Activated T-helper 2 cell treated with anti-CD3 and anti-CD28 coated beads, Interferon-gamma antibody, Interleukin-2, Interleukin-4, amounts not matched to agents 10 μg/mL and 5 μg/mL and 100 μg/mL, durations not matched to agents 14 hours and 24 hours and 36 hours (primary cell): Measurements from ENCODE around the gene RASD1. TPM values are rescaled to one million over a fixed set of nuclear protein-coding genes. Genes with fewer than 3 reads are reported as not detected.

Experiments
- DNase-seq: peaks from one replicate; pipeline ENCODE4 v3.0.0; 2021; ENCODE audit warnings: low spot score
- H3K27ac Mint-ChIP-seq: one replicate; pipeline ENCODE4 v1.8.0; 2021; ENCODE audit warnings: mixed read lengths
- H3K27me3 Mint-ChIP-seq: one replicate; pipeline ENCODE4 v1.8.0; 2021; ENCODE audit warnings: low read depth, mixed read lengths
- H3K36me3 Mint-ChIP-seq: one replicate; pipeline ENCODE4 v1.8.0; 2021; ENCODE audit warnings: low read depth, mixed read lengths
- H3K4me1 Mint-ChIP-seq: one replicate; pipeline ENCODE4 v1.8.0; 2021; ENCODE audit warnings: low read depth, mixed read lengths
- H3K4me3 Mint-ChIP-seq: one replicate; pipeline ENCODE4 v1.8.0; 2021; ENCODE audit warnings: low read depth, mild to moderate bottlenecking, moderate library complexity, mixed read lengths
- H3K9me3 Mint-ChIP-seq: one replicate; pipeline ENCODE4 v1.8.0; 2021; ENCODE audit warnings: mixed read lengths
- intact Hi-C: fragments of 100-400 bp; cut with micrococcal nuclease; formaldehyde crosslinking; loops from one replicate; pipeline ENCODE4 v1.15.1; 2023
- total RNA-seq: library from RNA; stranded (reverse); gene quantifications from 2 replicates; pipeline ENCODE4 v1.2.3, GENCODE V29; 2022

The RASD1 gene
- total RNA-seq, 1 donor from 2014 or later: 4.9 TPM

- no peak for DNase-seq
- no peaks in the 10 kb centered on the region for H3K36me3 Mint-ChIP-seq
- no peak overlapping the region for H3K4me3 Mint-ChIP-seq
- no peaks in the 10 kb centered on the region for H3K9me3 Mint-ChIP-seq
- H3K27ac Mint-ChIP-seq: no peak overlapping the region
- no peaks in the 10 kb centered on the region for H3K4me1 Mint-ChIP-seq
- intact Hi-C loops: no loop called here
- peaks cover 1% of the 10 kb centered on the region for H3K27me3 Mint-ChIP-seq
These were observed 50.8 kb downstream of the RASD1 start for GRCh38 chr17:17445296-17445924.

Other genes with a start within 250 kb of the RASD1 start
- gene COPS3, start 215.1 kb downstream of the RASD1 start, total RNA-seq: 102 and 106 TPM in 2 replicates
- 8.1 and 9.5 TPM in 2 replicates for gene NT5M, start 193.0 kb downstream of the RASD1 start, total RNA-seq
- gene MED9, start 19.4 kb downstream of the RASD1 start, total RNA-seq: 12.6 and 13.1 TPM in 2 replicates
- gene PEMT, start 95.3 kb upstream of the RASD1 start, total RNA-seq: 37.4 and 39.2 TPM in 2 replicates
- gene RAI1, start 185.1 kb upstream of the RASD1 start, total RNA-seq: 33.5 and 36.5 TPM in 2 replicates